CD4-positive, alpha-beta T cell treated with Interleukin-17A for 4 hours (primary cell): Measurements from ENCODE around the gene ESR2.

Source experiments
- DNase-seq: peaks from one replicate; pipeline ENCODE4 v3.0.0-alpha.2; 2020; ENCODE audit warnings: mixed read lengths

The ESR2 gene

GRCh38 chr14:64265222-64265621, 28.9 kb downstream of the ESR2 start:
- DNase-seq, result no peak

GRCh38 chr14:64260418-64260817, 33.8 kb downstream of the ESR2 start:
- no peak for DNase-seq

GRCh38 chr14:64255756-64256155, 38.4 kb downstream of the ESR2 start:
- DNase-seq, result no peak

GRCh38 chr14:64253672-64254071, 40.5 kb downstream of the ESR2 start:
- DNase-seq, result no peak

GRCh38 chr14:64249363-64249762, 44.8 kb downstream of the ESR2 start:
- DNase-seq, result no peak

- DNase-seq, result no peak
Observed at GRCh38 chr14:64248689-64249088, 45.5 kb downstream of the ESR2 start.

GRCh38 chr14:64247195-64247594, 47.0 kb downstream of the ESR2 start:
- no peak for DNase-seq

GRCh38 chr14:64246688-64247087, 47.5 kb downstream of the ESR2 start:
- DNase-seq, result no peak

GRCh38 chr14:64245491-64245890, 48.7 kb downstream of the ESR2 start:
- DNase-seq, result no peak

- no peak for DNase-seq
Observed at GRCh38 chr14:64244279-64244678, 49.9 kb downstream of the ESR2 start.

- DNase-seq, result no peak
Observed at GRCh38 chr14:64238631-64239030, 55.5 kb downstream of the ESR2 start.

- DNase-seq, result no peak
Observed at GRCh38 chr14:64238049-64238448, 56.1 kb downstream of the ESR2 start.

- no peak for DNase-seq
Observed at GRCh38 chr14:64235652-64236640, 58.2 kb downstream of the ESR2 start.

- no peak for DNase-seq
Observed at GRCh38 chr14:64234877-64235651, 59.1 kb downstream of the ESR2 start.

GRCh38 chr14:64233531-64234190, 60.5 kb downstream of the ESR2 start:
- DNase-seq, result no peak

GRCh38 chr14:64232944-64233343, 61.2 kb downstream of the ESR2 start:
- DNase-seq, result no peak

GRCh38 chr14:64232095-64232838, 61.9 kb downstream of the ESR2 start:
- no peak for DNase-seq

- DNase-seq, result no peak
Observed at GRCh38 chr14:64229489-64229888, 64.7 kb downstream of the ESR2 start.

- no peak for DNase-seq
Observed at GRCh38 chr14:64227856-64228255, 66.3 kb downstream of the ESR2 start.

GRCh38 chr14:64225151-64225757, 68.9 kb downstream of the ESR2 start:
- no peak for DNase-seq

GRCh38 chr14:64221391-64222003, 72.7 kb downstream of the ESR2 start:
- DNase-seq, result no peak

- no peak for DNase-seq
Observed at GRCh38 chr14:64220466-64220865, 73.7 kb downstream of the ESR2 start.
